Parathyroid adenoma (tissue), 2 donors: ENCODE results near the gene CATSPERE.

Experiments
- H2AFZ ChIP-seq: fragments of 300-600 bp; sonication (generic); one replicate; pipeline ENCODE4 v1.7.0; 2017; ENCODE audit warnings: antibody characterized with exemption, mild to moderate bottlenecking
- H3K27ac ChIP-seq: fragments of 300-600 bp; sonication (generic); one replicate; pipeline ENCODE4 v1.7.0; 2017
- H3K27me3 ChIP-seq: fragments of 300-600 bp; sonication (generic); one replicate; pipeline ENCODE4 v1.7.0; 2017; ENCODE audit warnings: low read length; ENCODE audit not compliant: control insufficient read depth, insufficient read depth
- H3K36me3 ChIP-seq: fragments of 300-600 bp; sonication (generic); one replicate; pipeline ENCODE4 v1.7.0; 2017; ENCODE audit warnings: low read length; ENCODE audit not compliant: control insufficient read depth, insufficient read depth
- H3K4me1 ChIP-seq: fragments of 300-600 bp; sonication (generic); one replicate; pipeline ENCODE4 v1.7.0; 2017; ENCODE audit warnings: control low read depth
- H3K4me2 ChIP-seq: fragments of 300-600 bp; sonication (generic); one replicate; pipeline ENCODE4 v1.7.0; 2017; ENCODE audit warnings: low read length
- H3K4me3 ChIP-seq: fragments of 300-600 bp; sonication (generic); one replicate; pipeline ENCODE4 v1.7.0; 2017; ENCODE audit warnings: low read depth, low read length
- H3K79me2 ChIP-seq: fragments of 300-600 bp; sonication (generic); one replicate; pipeline ENCODE4 v1.7.0; 2017; ENCODE audit warnings: control low read depth
- H3K9ac ChIP-seq: fragments of 300-600 bp; sonication (generic); one replicate; pipeline ENCODE4 v1.7.0; 2017; ENCODE audit warnings: mild to moderate bottlenecking
- H3K9me3 ChIP-seq: fragments of 300-600 bp; sonication (generic); one replicate; pipeline ENCODE4 v1.7.0; 2017; ENCODE audit warnings: low read length; ENCODE audit not compliant: control insufficient read depth
- TF ChIP-seq, protein P1 (sequence below): fragments of 300-600 bp; sonication (generic); IDR thresholded peaks from one replicate; pipeline ENCODE4 v1.7.0; 2017; ENCODE audit warnings: antibody characterized with exemption, mild to moderate bottlenecking
- donor health status: primary hyperparathyroidism.

The CATSPERE gene

DNA sequence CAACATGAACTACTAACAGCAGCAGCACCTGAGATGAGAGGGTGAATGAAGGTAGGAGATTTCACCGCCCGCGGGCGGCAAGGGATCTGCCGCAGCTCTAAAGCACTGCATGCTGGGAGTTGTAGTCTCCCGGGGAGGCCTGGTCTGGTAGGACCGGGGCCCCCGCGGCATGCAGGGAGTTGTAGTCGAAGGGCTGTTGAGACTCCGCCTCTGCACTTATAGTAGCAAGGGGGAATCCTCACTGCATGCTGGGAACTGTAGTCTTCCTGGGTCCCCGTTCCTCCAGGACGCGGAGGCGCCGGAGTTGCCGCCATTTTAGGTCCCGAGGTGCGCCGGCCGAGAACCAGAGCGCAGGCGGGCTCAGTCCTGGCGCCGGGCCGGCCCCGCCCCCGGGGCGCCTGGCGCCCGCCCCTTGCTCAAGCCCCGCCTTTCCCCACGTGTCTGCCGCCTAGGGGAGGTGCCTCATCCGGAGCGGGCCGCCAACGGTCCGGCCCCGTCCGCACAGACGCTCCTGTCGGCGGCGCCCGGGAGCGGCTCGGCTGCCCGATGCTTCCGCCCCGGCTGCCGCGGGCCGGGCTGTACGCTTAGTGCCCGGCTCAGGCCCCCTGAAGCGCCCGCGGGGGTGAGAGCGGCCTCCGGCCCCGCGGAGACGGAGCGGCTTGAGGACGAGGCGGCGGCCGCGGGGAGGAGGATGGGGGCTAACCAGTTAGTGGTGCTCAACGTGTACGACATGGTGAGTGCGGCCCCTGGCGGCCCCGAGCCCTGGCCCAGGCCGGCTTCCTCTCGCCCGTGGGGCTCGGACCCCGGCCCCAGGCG is 191.8 kb downstream of the CATSPERE start, which contains the start of gene DESI2:
TSS of gene DESI2 (plus strand) at position 504 of the 816 bp plus-strand sequence. CDS start at position 692, 188 bp downstream.
- Histone ChIP-seq H3K4me3 (peak within 1 kb of the TSS; percentile 82), H3K4me2 (peak within 1 kb of the TSS; percentile 88), H3K27ac (peak within 1 kb of the TSS; percentile 67), H3K27me3 (no peaks in the 10 kb centered on the region), H2AFZ (peak within 1 kb of the TSS; percentile 97), H3K4me1 (no peaks in the 10 kb centered on the region), H3K79me2 (peaks cover 9% of the 10 kb centered on the region), H3K9me3 (no peaks in the 10 kb centered on the region), H3K36me3 (no peaks in the 10 kb centered on the region), H3K9ac (peak within 1 kb of the TSS; percentile 42)
- TF ChIP-seq, protein P1, sequence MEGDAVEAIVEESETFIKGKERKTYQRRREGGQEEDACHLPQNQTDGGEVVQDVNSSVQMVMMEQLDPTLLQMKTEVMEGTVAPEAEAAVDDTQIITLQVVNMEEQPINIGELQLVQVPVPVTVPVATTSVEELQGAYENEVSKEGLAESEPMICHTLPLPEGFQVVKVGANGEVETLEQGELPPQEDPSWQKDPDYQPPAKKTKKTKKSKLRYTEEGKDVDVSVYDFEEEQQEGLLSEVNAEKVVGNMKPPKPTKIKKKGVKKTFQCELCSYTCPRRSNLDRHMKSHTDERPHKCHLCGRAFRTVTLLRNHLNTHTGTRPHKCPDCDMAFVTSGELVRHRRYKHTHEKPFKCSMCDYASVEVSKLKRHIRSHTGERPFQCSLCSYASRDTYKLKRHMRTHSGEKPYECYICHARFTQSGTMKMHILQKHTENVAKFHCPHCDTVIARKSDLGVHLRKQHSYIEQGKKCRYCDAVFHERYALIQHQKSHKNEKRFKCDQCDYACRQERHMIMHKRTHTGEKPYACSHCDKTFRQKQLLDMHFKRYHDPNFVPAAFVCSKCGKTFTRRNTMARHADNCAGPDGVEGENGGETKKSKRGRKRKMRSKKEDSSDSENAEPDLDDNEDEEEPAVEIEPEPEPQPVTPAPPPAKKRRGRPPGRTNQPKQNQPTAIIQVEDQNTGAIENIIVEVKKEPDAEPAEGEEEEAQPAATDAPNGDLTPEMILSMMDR, result peak; percentile 36

DNA sequence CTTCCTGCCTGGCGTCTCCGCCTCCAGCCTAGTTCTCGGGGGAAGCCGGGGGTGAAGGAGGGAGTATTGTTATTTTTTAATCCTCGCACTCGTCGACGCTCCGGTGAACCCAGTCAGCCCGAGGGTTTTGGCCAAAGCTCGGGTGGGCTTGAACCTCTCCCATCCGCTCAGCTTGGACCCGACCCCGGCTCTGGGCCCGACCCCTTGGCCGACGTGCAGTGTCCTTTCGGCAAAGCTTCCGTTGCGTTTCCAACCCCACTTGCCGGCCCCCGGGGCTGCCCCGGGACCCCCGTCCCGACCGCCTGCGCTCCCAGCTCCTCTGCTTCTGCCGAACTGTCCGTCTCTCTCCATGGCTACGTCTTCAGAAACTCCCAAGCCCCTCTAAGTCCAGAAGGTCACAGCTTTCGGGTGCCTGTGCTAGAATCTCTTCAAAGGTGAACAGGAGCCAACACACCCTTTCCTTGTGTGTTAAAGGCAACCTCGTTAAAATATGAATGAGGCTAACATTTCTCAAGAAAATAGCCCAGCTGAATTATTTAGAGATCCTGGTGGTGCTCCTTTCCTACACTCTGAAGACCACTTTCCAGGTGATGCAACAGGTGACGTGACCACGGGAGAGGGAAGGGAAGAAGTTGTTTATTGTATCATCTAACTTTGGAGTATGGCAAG is 192.5 kb downstream of the CATSPERE start:
- Histone ChIP-seq H3K4me1 (no peaks in the 10 kb centered on the region), H2AFZ (peak overlapping the region; percentile 72), H3K4me2 (peak overlapping the region; percentile 88), H3K36me3 (no peaks in the 10 kb centered on the region), H3K9ac (peak overlapping the region; percentile 42), H3K27ac (peak overlapping the region; percentile 67), H3K4me3 (peak overlapping the region; percentile 82), H3K27me3 (no peaks in the 10 kb centered on the region), H3K9me3 (no peaks in the 10 kb centered on the region), H3K79me2 (peaks cover 12% of the 10 kb centered on the region)
- TF ChIP-seq, protein P1, result no peak

DNA sequence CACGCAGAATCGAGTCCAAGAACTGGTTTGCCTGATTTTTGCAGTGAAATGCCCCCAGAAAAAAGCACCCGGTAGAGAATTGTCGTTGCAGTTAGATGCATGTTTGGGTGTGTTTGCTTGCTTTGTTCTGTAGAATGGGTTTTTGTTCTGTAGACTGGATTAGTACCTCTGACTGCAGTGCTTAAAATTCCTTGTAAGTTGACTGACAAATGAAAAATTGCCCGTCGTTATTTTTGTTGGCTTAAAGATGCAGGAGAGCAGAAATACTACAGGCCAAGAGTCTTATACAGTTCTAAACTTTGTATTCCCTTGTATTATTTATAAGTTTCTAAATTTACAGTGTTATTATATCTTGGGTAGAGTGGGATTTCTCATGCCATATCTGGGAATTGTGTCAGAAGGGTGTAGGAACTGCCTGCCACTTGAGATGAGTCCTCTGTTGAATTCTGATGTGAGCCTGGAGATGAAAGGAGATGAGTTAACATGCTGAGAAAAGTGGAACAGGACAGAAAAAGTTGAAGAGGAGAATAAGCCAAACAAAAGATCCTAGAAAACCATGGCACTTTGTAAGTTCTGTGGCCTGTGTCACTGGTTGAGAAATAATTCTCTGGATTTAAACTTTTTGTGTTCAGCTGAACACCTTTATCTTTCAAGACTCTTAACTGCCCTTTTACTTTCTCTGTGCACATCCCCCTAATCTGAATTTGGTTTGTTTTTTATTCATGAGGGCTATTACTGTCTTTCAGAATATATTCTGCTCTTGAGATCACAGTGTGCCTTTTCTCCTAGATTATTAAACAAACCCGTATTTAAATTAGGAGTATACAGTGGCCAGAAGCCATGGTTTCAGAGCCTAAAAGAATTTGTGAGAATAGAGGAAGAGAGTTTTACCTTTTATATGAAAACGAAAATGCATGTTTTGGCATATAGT is 193.3 kb downstream of the CATSPERE start:
- peak overlapping the region; percentile 82 for H3K4me3 ChIP-seq
- H2AFZ ChIP-seq, result no peak overlapping the region
- H3K9me3 ChIP-seq, result no peaks in the 10 kb centered on the region
- H3K9ac ChIP-seq, result no peak overlapping the region
- H3K4me1 ChIP-seq, result no peaks in the 10 kb centered on the region
- H3K27me3 ChIP-seq, result no peaks in the 10 kb centered on the region
- no peak overlapping the region for H3K27ac ChIP-seq
- H3K36me3 ChIP-seq, result no peaks in the 10 kb centered on the region
- peak overlapping the region; percentile 88 for H3K4me2 ChIP-seq
- TF ChIP-seq, protein P1, result no peak
- peaks cover 14% of the 10 kb centered on the region for H3K79me2 ChIP-seq

DNA sequence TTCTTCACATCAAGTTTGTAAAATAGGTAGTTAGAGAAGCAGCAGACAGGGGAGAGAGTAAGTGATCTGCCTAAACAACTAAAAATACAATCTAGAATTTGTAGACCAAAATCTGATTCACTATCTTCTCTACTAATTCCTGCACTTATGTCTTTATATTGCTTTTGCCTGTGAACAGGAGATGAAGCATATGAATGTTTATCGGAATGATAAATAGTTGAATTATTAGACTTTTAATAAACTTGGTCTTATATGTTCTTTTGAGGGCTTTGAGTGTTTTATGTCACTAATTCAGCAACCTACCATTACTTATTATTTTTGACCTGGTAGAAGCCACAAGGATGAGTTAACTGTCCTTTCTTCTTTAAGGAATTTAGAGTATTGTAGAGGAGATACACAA is 194.1 kb downstream of the CATSPERE start:
- Histone ChIP-seq H3K4me1 (no peaks in the 10 kb centered on the region), H2AFZ (no peak overlapping the region), H3K9ac (no peak overlapping the region), H3K36me3 (no peaks in the 10 kb centered on the region), H3K27ac (no peak overlapping the region), H3K27me3 (no peaks in the 10 kb centered on the region), H3K4me3 (no peak overlapping the region), H3K79me2 (peaks cover 19% of the 10 kb centered on the region), H3K4me2 (no peak overlapping the region), H3K9me3 (no peaks in the 10 kb centered on the region)
- TF ChIP-seq, protein P1, result no peak
